ENCODE results near the gene NETO2. TPM values are rescaled to one million over a fixed set of nuclear protein-coding genes. Genes with fewer than 3 reads are reported as not detected.
"Not testable (repeated sequence)": the region's sequence is repeated elsewhere in the genome, so short reads cannot be mapped to it uniquely, and the experiment has no call there.

Gene NETO2, protein sequence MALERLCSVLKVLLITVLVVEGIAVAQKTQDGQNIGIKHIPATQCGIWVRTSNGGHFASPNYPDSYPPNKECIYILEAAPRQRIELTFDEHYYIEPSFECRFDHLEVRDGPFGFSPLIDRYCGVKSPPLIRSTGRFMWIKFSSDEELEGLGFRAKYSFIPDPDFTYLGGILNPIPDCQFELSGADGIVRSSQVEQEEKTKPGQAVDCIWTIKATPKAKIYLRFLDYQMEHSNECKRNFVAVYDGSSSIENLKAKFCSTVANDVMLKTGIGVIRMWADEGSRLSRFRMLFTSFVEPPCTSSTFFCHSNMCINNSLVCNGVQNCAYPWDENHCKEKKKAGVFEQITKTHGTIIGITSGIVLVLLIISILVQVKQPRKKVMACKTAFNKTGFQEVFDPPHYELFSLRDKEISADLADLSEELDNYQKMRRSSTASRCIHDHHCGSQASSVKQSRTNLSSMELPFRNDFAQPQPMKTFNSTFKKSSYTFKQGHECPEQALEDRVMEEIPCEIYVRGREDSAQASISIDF
- total RNA-seq (1 to 10 TPM; 2.0 to 2.1 TPM), polyA plus RNA-seq (1 to 10 TPM; 1.2 to 3.4 TPM)
- long read RNA-seq, donor 1: 0 reads
- long read RNA-seq, donor 2, partial matches to known transcripts: 0 of 1 reads
- long read RNA-seq, donor 2, other reads (novel, unspliced or antisense): 0 of 1 reads

DNA sequence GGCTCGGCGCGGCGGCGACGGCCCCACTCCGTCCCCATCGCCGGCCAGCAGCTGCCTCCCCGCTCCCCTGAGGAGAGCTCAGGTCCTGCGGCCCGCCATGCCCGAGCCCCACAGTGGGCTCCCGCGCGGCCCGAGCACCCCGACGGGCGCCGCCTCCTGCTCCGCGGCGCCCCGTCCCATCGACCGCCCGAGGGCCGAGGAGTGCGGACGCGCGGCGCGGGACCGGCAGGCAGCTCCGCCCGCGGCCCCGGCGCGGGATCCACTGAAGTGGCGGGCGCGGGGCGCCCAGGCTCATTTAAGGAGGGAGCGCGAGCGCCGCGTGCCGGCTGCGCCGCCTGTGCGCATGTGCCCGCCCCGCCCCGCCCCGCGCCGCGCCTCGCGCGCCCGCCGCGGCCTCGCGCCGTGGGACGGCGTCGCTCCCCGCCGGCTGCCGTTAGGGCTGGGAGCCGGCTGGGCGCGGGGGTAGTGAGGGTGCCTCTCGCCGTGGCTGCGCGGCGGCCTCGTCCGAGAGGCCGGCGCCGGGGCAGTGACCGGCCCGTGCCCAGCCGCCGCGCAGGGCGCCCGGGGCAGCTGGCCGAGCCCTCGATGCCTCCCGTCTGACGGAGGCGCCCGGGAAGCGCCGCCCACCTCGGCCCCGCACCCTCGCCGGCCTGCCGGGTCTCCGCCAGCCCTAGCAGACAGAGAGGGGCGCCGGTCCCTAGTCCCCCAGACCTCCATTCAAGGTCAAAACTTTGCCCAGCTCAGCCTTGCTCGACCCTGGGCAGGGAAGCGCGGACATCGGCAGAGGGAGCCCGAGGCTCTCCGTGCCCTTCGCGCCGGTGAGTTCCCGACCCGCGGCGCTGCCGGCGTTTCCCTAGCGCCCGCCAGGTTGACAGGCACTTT is at the start of gene NETO2:
TSS of gene NETO2 (minus strand) at position 269 of the 882 bp plus-strand sequence. CDS start 333 bp downstream, outside the sequence.
- Histone ChIP-seq H3K4me1 (ENCODE audit: control insufficient read depth in 1 of 2, insufficient read depth in 2 of 2, low read length in 2 of 2) (no peaks in the 10 kb centered on the region), H3K36me3 (ENCODE audit: control insufficient read depth in 1 of 2, insufficient read depth in 2 of 2, low read length in 1 of 2) (no peaks in the 10 kb centered on the region), H3K27ac (ENCODE audit: low read depth in 1 of 2, low read length in 2 of 2) (no peak within 1 kb of the TSS), H3K4me3 (ENCODE audit: low read length in 2 of 2) (peak within 1 kb of the TSS; percentile 18 to 62), H3K9me3 (ENCODE audit: control insufficient read depth, low read length) (no peaks in the 10 kb centered on the region), H3K27me3 (ENCODE audit: control insufficient read depth in 1 of 2, insufficient read depth in 2 of 2, low read length in 1 of 2) (no peaks in the 10 kb centered on the region)
- peak; percentile 62 to 82 for DNase-seq
- intact Hi-C loops (cut with DNase I): loop anchor here (2.0 to 5.0 kb wide), 2 partner anchors 1013 kb away; partner anchors contain the start of gene ABCC12 (in 1 of the 2)
- peak; percentile 71 for ATAC-seq (ENCODE audit: low FRiP score)
- WGBS, 2 donors: 1 to 2% methylated on average over 37 to 130 of the region's 130 CpGs

DNA sequence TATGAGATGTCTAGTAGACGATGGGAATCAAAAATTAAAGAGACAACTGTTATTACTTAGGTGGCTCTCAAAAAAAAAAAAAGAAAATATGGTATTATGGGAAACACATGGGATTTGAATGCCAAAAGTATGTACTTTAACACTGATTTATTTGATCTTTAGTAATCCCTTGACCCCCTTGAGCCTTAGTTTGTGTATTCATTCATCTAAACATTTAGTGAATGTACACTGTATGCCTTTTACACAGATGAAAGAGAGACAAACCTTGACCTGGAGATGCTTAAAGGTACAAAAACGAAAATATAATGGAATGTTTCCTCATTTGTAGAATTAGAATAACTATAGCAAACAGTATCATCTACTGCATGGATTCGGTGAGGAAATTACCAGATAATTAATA is 38.6 kb upstream of the NETO2 start:
- DNase-seq (no peak), ATAC-seq (ENCODE audit: low FRiP score) (no peak)
- intact Hi-C loops (cut with DNase I): no loop called here
- no peaks in the 10 kb centered on the region for H3K4me1 ChIP-seq (ENCODE audit: control insufficient read depth in 1 of 2, insufficient read depth in 2 of 2, low read length in 2 of 2)
- H3K9me3 ChIP-seq (ENCODE audit: control insufficient read depth, low read length): no peaks in the 10 kb centered on the region
- no peaks in the 10 kb centered on the region for H3K27me3 ChIP-seq (ENCODE audit: control insufficient read depth in 1 of 2, insufficient read depth in 2 of 2, low read length in 1 of 2)
- no peak overlapping the region for H3K4me3 ChIP-seq (ENCODE audit: low read length in 2 of 2)
- H3K36me3 ChIP-seq (ENCODE audit: control insufficient read depth in 1 of 2, insufficient read depth in 2 of 2, low read length in 1 of 2): no peaks in the 10 kb centered on the region
- WGBS, 2 donors: 94 to 95% methylated on average over 3 of the region's 3 CpGs
- H3K27ac ChIP-seq (ENCODE audit: low read depth in 1 of 2, low read length in 2 of 2): no peak overlapping the region

DNA sequence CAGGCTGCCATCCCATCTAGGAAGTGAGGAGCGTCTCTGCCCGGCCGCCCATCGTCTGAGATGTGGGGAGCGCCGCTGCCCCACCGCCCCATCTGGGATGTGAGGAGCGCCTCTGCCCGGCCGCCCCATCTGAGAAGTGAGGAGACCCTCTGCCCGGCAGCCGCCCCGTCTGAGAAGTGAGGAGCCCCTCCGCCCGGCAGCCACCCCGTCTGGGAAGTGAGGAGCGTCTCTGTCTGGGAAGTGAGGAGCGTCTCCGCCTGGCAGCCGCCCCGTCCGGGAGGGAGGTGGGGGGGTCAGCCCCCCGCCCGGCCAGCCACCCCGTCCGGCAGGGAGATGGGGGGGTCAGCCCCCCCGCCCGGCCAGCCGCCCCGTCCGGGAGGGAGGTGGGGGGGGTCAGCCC is 37.3 kb upstream of the NETO2 start:
- intact Hi-C loops (cut with DNase I); DNase-seq; H3K9me3 ChIP-seq (ENCODE audit: control insufficient read depth, low read length); H3K4me3 ChIP-seq (ENCODE audit: low read length in 2 of 2); H3K4me1 ChIP-seq (ENCODE audit: control insufficient read depth in 1 of 2, insufficient read depth in 2 of 2, low read length in 2 of 2); H3K27me3 ChIP-seq (ENCODE audit: control insufficient read depth in 1 of 2, insufficient read depth in 2 of 2, low read length in 1 of 2); H3K36me3 ChIP-seq (ENCODE audit: control insufficient read depth in 1 of 2, insufficient read depth in 2 of 2, low read length in 1 of 2); ATAC-seq (ENCODE audit: low FRiP score); H3K27ac ChIP-seq (ENCODE audit: low read depth in 1 of 2, low read length in 2 of 2): not testable (repeated sequence)
- whole genome bisulfite sequencing, 2 donors: 98 to 100% methylated on average over 22 to 31 of the region's 31 CpGs

DNA sequence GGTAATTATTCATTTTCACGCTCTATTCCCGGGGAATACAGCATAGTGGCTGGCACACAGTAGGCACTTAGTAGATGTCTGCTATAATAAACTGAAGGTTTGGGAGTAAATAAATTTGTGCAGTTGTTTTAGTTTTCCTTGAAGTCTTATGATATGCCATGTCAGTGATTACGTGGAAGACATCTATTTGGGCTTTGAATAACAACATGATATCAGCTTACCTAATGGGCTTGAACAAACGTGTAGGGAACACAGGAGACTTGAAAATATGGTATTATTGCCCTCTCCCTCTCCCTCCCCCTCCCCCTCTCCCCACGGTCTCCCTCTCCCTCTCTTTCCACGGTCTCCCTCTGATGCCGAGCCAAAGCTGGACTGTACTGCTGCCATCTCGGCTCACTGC is 36.3 kb upstream of the NETO2 start:
- intact Hi-C loops (cut with DNase I): no loop called here
- ATAC-seq (ENCODE audit: low FRiP score) (no peak), DNase-seq (no peak)
- H3K27me3 ChIP-seq (ENCODE audit: control insufficient read depth in 1 of 2, insufficient read depth in 2 of 2, low read length in 1 of 2): no peaks in the 10 kb centered on the region
- 88 to 94% methylated on average over 7 to 8 of the region's 8 CpGs for WGBS, 2 donors
- no peak overlapping the region for H3K27ac ChIP-seq (ENCODE audit: low read depth in 1 of 2, low read length in 2 of 2)
- no peak overlapping the region for H3K4me3 ChIP-seq (ENCODE audit: low read length in 2 of 2)
- H3K9me3 ChIP-seq (ENCODE audit: control insufficient read depth, low read length): no peaks in the 10 kb centered on the region
- H3K36me3 ChIP-seq (ENCODE audit: control insufficient read depth in 1 of 2, insufficient read depth in 2 of 2, low read length in 1 of 2): no peaks in the 10 kb centered on the region
- no peaks in the 10 kb centered on the region for H3K4me1 ChIP-seq (ENCODE audit: control insufficient read depth in 1 of 2, insufficient read depth in 2 of 2, low read length in 2 of 2)

DNA sequence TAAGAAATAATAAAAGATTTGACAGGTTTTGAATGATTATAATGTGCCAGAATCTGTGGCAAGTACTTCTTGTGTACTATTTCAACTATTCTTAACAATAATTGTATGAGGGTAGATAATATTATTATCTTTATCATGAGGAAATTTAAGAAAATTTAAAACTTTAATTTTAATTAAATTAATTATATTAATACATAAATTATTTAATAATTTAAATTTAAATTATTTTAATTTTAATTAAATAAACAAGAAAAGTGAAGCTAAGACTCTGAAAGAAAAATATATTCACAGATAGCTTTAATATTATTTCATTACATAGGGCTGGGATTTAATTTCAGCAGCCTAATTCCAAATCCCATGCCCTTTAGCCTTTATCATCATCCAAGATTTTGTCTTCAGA is 31.4 kb upstream of the NETO2 start:
- Histone ChIP-seq H3K36me3 (ENCODE audit: control insufficient read depth in 1 of 2, insufficient read depth in 2 of 2, low read length in 1 of 2) (no peaks in the 10 kb centered on the region), H3K9me3 (ENCODE audit: control insufficient read depth, low read length) (no peaks in the 10 kb centered on the region), H3K4me3 (ENCODE audit: low read length in 2 of 2) (no peak overlapping the region), H3K4me1 (ENCODE audit: control insufficient read depth in 1 of 2, insufficient read depth in 2 of 2, low read length in 2 of 2) (no peaks in the 10 kb centered on the region), H3K27me3 (ENCODE audit: control insufficient read depth in 1 of 2, insufficient read depth in 2 of 2, low read length in 1 of 2) (no peaks in the 10 kb centered on the region), H3K27ac (ENCODE audit: low read depth in 1 of 2, low read length in 2 of 2) (no peak overlapping the region)
- DNase-seq: no peak
- intact Hi-C loops (cut with DNase I): no loop called here
- ATAC-seq (ENCODE audit: low FRiP score): no peak

DNA sequence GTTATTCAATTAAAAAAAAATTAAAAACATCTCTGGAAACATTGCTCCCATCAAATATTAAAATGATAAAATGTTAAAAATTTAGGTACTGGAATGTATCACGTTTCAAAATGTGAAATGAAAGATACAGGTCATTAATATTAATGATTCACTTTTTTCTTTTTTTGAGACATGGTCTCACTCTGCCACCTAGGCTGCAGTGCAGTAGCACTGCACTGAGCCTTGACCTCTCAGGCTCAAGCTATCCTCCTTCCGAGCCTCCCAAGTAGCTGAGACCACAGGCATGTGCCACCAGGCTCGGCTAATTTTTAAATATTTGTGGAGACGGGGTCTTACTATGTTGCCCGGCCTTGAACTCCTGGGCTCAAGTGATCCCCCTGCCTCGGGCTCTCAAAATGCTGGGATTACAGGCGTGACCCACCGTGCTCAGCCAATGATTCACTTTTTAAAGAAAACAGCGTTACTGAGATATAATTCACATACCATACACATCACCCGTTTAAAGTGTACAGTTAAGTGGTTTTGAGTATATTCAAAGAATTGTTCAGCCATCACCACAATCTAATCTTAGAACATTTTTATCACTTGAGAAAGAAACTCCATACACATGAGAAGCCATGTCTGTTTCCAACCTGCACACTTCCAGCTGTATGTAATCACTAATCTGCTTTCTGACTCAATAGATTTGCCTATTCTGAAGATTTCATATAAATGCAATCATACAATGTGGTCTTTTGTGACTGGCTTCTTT is 19.1 kb upstream of the NETO2 start:
- intact Hi-C loops (cut with DNase I): no loop called here
- DNase-seq (no peak), ATAC-seq (ENCODE audit: low FRiP score) (no peak)
- no peaks in the 10 kb centered on the region for H3K4me1 ChIP-seq (ENCODE audit: control insufficient read depth in 1 of 2, insufficient read depth in 2 of 2, low read length in 2 of 2)
- no peaks in the 10 kb centered on the region for H3K27me3 ChIP-seq (ENCODE audit: control insufficient read depth in 1 of 2, insufficient read depth in 2 of 2, low read length in 1 of 2)
- no peaks in the 10 kb centered on the region for H3K9me3 ChIP-seq (ENCODE audit: control insufficient read depth, low read length)
- no peaks in the 10 kb centered on the region for H3K36me3 ChIP-seq (ENCODE audit: control insufficient read depth in 1 of 2, insufficient read depth in 2 of 2, low read length in 1 of 2)
- no peak overlapping the region for H3K4me3 ChIP-seq (ENCODE audit: low read length in 2 of 2)
- 91% methylated on average over 10 of the region's 10 CpGs for WGBS, 2 donors
- H3K27ac ChIP-seq (ENCODE audit: low read depth in 1 of 2, low read length in 2 of 2): no peak overlapping the region

DNA sequence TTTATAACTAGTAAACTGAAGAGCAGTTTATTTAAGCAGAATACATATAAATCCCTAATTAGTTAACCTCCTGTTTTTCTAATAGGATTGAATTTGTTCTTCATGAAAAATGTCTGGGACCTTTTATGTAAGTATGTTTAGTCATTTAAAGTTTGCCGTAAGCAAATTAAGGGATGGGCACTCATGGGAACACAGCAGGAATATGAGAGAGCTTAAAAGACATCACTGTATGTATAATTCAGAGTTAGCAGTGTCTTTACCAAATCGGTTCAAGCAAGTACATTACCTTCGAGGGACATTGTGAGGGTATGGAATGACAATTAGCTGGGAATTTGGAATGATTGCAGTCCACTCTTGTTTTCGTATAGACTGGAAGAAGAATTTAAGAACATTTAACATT is 17.7 kb upstream of the NETO2 start:
- Histone ChIP-seq H3K27ac (ENCODE audit: low read depth in 1 of 2, low read length in 2 of 2) (no peak overlapping the region), H3K4me1 (ENCODE audit: control insufficient read depth in 1 of 2, insufficient read depth in 2 of 2, low read length in 2 of 2) (no peaks in the 10 kb centered on the region), H3K27me3 (ENCODE audit: control insufficient read depth in 1 of 2, insufficient read depth in 2 of 2, low read length in 1 of 2) (no peaks in the 10 kb centered on the region), H3K36me3 (ENCODE audit: control insufficient read depth in 1 of 2, insufficient read depth in 2 of 2, low read length in 1 of 2) (peaks cover 0 to 6% of the 10 kb centered on the region in 2 donors), H3K9me3 (ENCODE audit: control insufficient read depth, low read length) (no peaks in the 10 kb centered on the region), H3K4me3 (ENCODE audit: low read length in 2 of 2) (no peak overlapping the region)
- 92 to 93% methylated on average over 4 of the region's 4 CpGs for WGBS, 2 donors
- intact Hi-C loops (cut with DNase I): no loop called here
- DNase-seq (no peak), ATAC-seq (ENCODE audit: low FRiP score) (no peak)

DNA sequence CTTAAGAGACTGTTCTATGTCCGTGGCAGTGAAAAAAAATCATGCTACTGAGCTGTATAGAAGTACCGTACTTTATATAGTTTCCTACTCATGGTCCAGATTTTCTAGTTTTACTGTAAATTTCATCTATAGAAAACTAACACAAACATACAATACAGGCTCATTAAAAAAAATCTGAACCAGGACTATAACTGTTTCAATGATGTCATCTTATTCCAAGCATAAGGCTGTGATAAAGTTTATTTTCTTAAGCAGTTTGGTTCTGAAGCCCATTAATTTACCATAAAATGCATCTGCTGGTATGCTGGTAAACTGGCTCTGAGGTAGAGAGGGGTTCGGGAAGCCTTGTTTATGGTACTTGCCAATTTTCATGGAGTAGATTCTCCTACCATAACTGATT is 16.7 kb upstream of the NETO2 start:
- no peak overlapping the region for H3K4me3 ChIP-seq (ENCODE audit: low read length in 2 of 2)
- intact Hi-C loops (cut with DNase I): no loop called here
- H3K27me3 ChIP-seq (ENCODE audit: control insufficient read depth in 1 of 2, insufficient read depth in 2 of 2, low read length in 1 of 2): no peaks in the 10 kb centered on the region
- H3K36me3 ChIP-seq (ENCODE audit: control insufficient read depth in 1 of 2, insufficient read depth in 2 of 2, low read length in 1 of 2): peaks cover 0 to 6% of the 10 kb centered on the region in 2 donors
- ATAC-seq (ENCODE audit: low FRiP score) (no peak), DNase-seq (no peak)
- H3K27ac ChIP-seq (ENCODE audit: low read depth in 1 of 2, low read length in 2 of 2): no peak overlapping the region
- 77 to 87% methylated on average over 3 of the region's 3 CpGs for WGBS, 2 donors
- no peaks in the 10 kb centered on the region for H3K9me3 ChIP-seq (ENCODE audit: control insufficient read depth, low read length)
- H3K4me1 ChIP-seq (ENCODE audit: control insufficient read depth in 1 of 2, insufficient read depth in 2 of 2, low read length in 2 of 2): no peaks in the 10 kb centered on the region

Data from aorta (tissue), 5 donors.